Activated naive CD4-positive, alpha-beta T cell treated with anti-CD3 and anti-CD28 coated beads, Interleukin-2, amount 50 U/mL, for 72 hours (primary cell): ENCODE measurements around the gene ATP6V0D1. TPM values are rescaled to one million over a fixed set of nuclear protein-coding genes. Genes with fewer than 3 reads are reported as not detected.

Source experiments
- ATAC-seq, 2 donors: fragments of 150-1000 bp; cut with Tn5 transposase; 2 replicates each; pipeline ENCODE4 v1.10.0; 2021; ENCODE audit warnings: mild to moderate bottlenecking in 2 of 2, moderate library complexity in 2 of 2
- DNase-seq, 2 donors: peaks; one replicate each; pipeline ENCODE4 v3.0.0; 2021 to 2022; ENCODE audit warnings: low spot score in 2 of 2
- H3K27ac Mint-ChIP-seq, 2 donors: one replicate each; pipeline ENCODE4 v1.8.0; 2022; ENCODE audit warnings: mild to moderate bottlenecking in 2 of 2, mixed read lengths in 2 of 2
- H3K36me3 Mint-ChIP-seq, 2 donors: one replicate each; pipeline ENCODE4 v1.8.0; 2022; ENCODE audit warnings: mixed read lengths in 2 of 2
- H3K9me3 Mint-ChIP-seq, 2 donors: one replicate each; pipeline ENCODE4 v1.8.0; 2022; ENCODE audit warnings: mixed read lengths in 2 of 2
- total RNA-seq, 2 donors: library from RNA; stranded (reverse); gene quantifications; one replicate each; pipeline ENCODE4 v1.2.3, GENCODE V29; 2022

Gene ATP6V0D1
- total RNA-seq, 2 donors from 2014 or later = 20.4 to 22.5 TPM

GRCh38 chr16:67413978-67414911 lies 66.7 kb downstream of the ATP6V0D1 start:
- peaks cover 0 to 5% of the 10 kb centered on the region in 2 donors for H3K36me3 Mint-ChIP-seq
- DNase-seq (no peak), ATAC-seq (no peak)
- H3K9me3 Mint-ChIP-seq = no peaks in the 10 kb centered on the region
- H3K27ac Mint-ChIP-seq = no peak overlapping the region

DNA sequence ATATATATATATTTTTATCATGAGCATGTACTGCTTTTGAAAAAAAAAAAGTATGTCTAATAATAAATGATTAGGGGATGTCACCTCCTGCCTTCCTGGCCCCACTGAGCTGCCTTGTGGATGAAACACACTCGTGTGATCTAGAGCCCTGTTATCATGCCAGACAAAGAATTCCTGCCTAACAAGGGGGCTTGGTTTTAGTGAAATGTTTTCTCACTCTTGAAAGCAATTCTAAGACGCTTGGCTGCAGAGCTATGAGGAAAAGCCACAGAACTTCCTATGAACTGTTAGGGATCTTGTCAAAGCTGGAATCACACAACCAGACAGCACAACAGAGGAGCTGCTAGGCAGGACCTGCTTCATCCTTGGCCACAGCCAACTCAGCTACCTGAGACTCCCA lies 68.7 kb downstream of the ATP6V0D1 start:
- peaks cover 0 to 5% of the 10 kb centered on the region in 2 donors for H3K36me3 Mint-ChIP-seq
- H3K9me3 Mint-ChIP-seq = no peaks in the 10 kb centered on the region

DNA sequence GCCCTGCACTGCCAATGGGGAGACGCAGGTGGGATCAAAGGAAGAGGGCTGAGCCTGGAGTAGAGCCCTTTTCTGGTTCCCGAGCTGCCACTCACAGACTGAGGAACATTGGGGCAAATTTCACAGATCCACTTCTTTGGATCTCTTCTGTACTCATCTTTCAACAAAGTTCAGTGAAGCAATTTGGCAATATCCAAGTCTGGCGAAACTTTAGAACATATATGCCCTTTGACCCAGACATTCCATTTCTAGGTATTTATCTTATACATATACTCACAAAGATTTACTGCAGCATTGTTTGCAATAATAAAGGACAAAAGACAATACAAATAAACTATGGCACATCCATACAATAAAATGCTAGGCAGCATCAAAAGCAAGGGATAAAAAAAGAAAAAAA lies 69.6 kb downstream of the ATP6V0D1 start:
- Mint-ChIP-seq H3K9me3 (no peaks in the 10 kb centered on the region), H3K36me3 (no peaks in the 10 kb centered on the region), H3K27ac (peak overlapping the region in 1 of 2 donors; percentile 26)
- no peak for ATAC-seq
- no peak for DNase-seq

More for the DNA sequence above, 68.7 kb downstream of the ATP6V0D1 start:
- ATAC-seq (no peak), DNase-seq (no peak)
- H3K27ac Mint-ChIP-seq = no peak overlapping the region

DNA sequence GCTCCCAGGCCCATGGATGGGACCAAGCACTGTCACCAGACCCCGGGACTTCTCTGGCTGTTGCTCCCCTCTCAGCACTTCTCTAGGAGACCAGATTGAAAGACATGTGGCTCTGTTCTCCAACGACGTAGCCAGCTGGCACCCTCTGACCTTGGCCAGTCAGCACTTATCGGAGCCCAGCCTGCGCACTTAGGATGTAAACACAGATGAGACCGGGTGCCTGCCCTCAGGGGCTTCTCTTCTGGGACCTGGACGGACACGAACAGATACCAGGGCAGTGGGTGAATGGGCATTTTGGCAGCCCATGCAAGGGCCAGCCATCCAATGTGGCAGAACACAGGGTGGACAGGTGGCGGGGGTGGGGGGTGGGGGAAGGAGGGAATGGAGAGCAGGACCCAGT lies 71.3 kb downstream of the ATP6V0D1 start:
- Mint-ChIP-seq H3K36me3 (no peaks in the 10 kb centered on the region), H3K9me3 (no peaks in the 10 kb centered on the region), H3K27ac (peak overlapping the region in 1 of 2 donors; percentile 18)
- ATAC-seq (no peak), DNase-seq (no peak)

GRCh38 chr16:67407788-67408452 lies 73.0 kb downstream of the ATP6V0D1 start:
- ATAC-seq (no peak), DNase-seq (no peak)
- Mint-ChIP-seq H3K36me3 (no peaks in the 10 kb centered on the region), H3K9me3 (no peaks in the 10 kb centered on the region), H3K27ac (peak overlapping the region in 1 of 2 donors; percentile 10)

- H3K36me3 Mint-ChIP-seq = no peaks in the 10 kb centered on the region
- no peak overlapping the region for H3K27ac Mint-ChIP-seq
- DNase-seq (no peak), ATAC-seq (no peak)
- no peaks in the 10 kb centered on the region for H3K9me3 Mint-ChIP-seq
Measured at GRCh38 chr16:67407176-67407787, 73.7 kb downstream of the ATP6V0D1 start.

DNA sequence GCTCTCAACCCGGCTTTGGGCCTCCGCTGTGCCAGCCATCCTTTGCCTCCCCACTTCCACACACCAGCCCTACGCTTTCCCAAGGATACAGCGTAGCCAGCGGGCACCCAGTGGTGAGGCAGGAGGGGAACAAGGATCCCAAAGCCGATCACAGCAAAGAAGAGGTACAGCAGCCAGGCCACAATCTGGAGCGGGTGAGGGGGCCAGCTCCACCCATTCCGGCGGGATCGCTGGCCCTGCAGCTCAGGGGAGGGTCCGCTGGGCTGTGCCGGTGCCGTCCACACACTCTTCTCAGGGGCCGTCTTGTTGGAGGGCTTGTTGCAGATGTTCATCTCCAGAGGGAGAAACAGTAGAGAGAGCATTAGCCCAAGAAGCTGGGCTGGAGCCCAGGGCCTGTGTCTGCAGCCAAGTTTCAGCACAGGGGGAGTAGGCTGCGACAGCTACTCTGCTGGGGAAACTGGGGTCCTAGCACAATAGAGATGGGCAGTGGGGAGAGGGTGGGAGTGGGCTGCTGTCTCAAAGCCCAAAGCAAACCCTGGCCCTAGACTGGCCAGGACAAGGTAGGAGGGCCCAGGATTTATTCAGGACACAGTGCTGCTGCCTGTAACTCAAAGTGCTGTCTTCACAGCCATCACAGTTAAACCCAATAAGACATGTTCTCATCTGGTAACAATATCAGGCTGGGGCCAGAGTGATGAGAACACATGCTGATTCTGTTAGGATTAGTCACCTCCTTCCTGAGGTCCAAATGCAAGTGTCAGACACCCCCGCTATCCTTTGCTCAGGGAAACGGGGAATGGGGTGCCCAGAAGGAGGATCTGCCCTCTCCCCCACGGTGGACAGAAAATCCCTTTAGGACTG lies 74.6 kb downstream of the ATP6V0D1 start:
- no peak for ATAC-seq
- no peaks in the 10 kb centered on the region for H3K9me3 Mint-ChIP-seq
- H3K27ac Mint-ChIP-seq = no peak overlapping the region
- H3K36me3 Mint-ChIP-seq = no peaks in the 10 kb centered on the region
- no peak for DNase-seq

DNA sequence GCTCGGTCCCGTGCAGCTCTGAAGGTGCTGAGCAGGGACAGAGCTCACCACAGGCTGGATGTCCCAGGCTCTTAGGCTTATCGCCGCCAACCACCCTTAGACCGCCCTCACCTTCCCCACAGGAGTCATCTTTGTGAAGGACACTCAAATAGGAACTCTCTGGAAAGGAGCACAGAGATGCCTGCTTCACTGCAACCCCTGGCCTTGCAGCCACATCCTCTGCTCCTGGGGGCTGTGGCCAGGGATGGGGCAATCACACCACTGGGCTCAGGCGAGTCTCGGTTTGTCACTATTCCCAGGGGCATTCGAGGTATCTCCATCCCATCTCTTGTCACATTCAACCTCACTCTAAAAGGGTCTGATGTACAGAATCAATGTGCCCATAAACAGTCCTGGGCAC lies 75.6 kb downstream of the ATP6V0D1 start:
- Mint-ChIP-seq H3K27ac (no peak overlapping the region), H3K36me3 (no peaks in the 10 kb centered on the region), H3K9me3 (no peaks in the 10 kb centered on the region)
- ATAC-seq (no peak), DNase-seq (no peak)

DNA sequence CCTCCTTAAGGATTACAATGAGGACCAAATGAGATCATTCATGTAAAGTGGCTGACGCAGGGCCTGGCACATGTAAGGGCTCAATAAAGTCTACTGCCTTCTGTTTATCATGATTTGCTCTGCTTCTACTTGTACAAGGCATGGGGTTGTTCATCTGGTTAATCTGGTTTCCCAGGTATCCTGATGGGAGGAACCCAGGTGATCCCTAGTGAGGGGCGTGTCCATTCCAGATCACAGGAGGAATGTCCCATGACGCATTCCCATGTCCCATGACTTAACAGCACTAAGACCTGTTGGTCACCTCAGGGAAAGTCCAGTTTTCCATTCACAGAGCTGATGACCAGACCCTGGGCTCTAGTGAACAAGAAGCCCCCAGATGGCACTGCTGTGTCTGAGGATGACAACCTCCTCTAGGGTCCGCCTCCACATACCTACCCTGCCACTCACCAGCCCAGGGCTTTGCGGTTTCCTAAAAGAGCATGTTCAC lies 76.2 kb downstream of the ATP6V0D1 start:
- no peak for ATAC-seq
- Mint-ChIP-seq H3K27ac (no peak overlapping the region), H3K9me3 (no peaks in the 10 kb centered on the region), H3K36me3 (no peaks in the 10 kb centered on the region)
- DNase-seq = no peak

- ATAC-seq = no peak
- Mint-ChIP-seq H3K9me3 (no peaks in the 10 kb centered on the region), H3K27ac (no peak overlapping the region), H3K36me3 (no peaks in the 10 kb centered on the region)
- no peak for DNase-seq
Measured at GRCh38 chr16:67403976-67404555, 76.9 kb downstream of the ATP6V0D1 start.

DNA sequence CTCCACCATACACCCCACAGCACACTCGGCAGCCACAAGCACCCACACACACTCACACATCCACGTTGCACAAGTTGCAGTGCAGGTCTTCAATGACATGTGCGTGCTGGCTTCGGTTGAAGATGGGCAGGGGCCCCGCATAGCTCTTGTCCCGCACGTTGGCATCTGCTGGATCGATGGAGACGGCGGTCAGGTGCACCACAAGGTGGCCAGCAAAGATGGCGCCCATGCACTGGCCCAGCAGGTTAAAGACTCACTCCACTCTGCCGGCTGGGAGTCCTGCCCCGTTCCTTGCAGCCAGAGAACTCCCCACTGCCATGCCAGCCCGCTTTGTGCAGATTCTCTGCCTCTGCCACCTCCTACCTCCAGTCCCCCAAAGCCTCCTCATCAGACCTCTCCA lies 80.1 kb downstream of the ATP6V0D1 start:
- no peak for DNase-seq
- Mint-ChIP-seq H3K36me3 (no peaks in the 10 kb centered on the region), H3K9me3 (no peaks in the 10 kb centered on the region), H3K27ac (peak overlapping the region in 1 of 2 donors; percentile 50)
- ATAC-seq = no peak

DNA sequence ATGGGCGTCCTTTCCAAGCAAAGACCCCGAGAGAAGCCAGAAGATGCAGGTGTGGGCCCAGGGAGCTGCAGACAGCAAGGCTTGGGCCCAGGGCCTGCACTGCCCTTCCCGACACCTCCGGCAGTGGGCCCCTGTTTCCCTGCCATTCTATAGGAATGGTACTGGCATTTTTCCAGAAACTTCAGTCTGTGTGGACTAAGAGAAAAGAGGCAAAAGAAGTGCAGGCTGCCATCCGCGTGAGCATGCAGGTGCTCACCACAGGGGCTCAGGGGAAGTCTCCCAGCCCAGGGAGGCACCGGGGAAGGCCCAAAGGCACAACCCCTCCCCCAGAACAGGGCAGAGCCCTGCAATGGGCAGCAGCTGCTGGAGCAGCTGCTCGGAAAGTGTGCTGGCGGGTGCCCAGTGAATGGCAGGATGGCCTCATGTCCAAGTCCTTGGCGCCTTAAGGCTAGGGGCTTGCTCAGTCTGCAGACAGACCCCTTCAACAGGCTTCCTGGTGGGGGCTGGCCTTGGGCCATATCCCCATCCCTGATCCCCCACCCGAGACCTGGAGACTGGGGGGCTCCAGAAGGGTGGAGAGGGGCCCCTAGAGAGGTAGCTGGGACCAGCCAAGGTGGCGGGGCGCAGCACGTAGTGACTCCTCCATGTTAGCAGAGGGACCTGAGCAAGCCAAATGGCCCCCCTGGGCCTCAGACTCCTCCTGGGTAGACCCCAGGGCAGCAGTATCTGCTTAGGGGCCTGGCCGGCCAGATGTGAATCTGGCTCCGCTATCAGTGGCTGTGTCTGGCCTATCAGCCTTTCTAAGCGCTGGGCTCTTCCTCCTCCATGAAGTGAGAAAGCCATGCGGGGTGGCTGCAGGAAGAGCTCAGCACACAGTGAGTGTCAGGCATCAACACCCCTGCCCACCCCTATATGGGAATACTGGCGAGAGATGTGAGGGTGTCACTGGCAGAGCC lies 80.9 kb downstream of the ATP6V0D1 start:
- Mint-ChIP-seq H3K27ac (no peak overlapping the region), H3K9me3 (no peaks in the 10 kb centered on the region), H3K36me3 (no peaks in the 10 kb centered on the region)
- DNase-seq = no peak
- ATAC-seq = no peak

DNA sequence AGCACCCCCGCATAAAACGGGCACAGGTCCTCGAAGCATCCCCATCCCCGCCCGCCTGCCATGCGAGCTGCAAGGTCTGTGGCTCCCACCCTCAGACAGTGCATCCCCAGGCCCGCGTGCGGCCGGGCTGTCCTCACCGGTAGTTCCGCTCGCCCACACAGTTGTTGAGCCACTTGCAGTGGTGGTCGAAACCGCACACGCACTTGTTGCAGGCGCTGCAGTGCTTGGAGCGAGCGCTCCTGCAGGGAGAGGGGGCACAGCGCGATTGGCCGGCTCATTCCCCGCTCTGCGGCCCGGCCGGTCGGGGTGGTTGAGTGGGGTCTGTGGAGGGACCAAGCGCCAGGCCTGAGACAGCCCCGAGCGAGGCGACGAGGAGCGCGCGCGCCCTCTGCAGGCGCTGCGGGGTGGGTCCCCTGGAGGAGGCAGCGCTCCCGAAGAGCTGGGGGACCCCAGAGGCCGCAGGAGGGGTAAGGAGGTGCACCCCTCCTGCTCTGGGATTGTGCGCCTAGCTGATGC lies 81.7 kb downstream of the ATP6V0D1 start:
- DNase-seq = peak in 1 of 2 donors; percentile 80
- Mint-ChIP-seq H3K27ac (no peak overlapping the region), H3K36me3 (no peaks in the 10 kb centered on the region), H3K9me3 (no peaks in the 10 kb centered on the region)
- peak; percentile 84 to 93 for ATAC-seq

- DNase-seq = no peak
- Mint-ChIP-seq H3K27ac (no peak overlapping the region), H3K9me3 (no peaks in the 10 kb centered on the region), H3K36me3 (no peaks in the 10 kb centered on the region)
- no peak for ATAC-seq
Measured at GRCh38 chr16:67398546-67399217, 82.3 kb downstream of the ATP6V0D1 start.
